AML-193 (cell line): ENCODE measurements around the gene TMEM30A.

ENCODE experiments used
- DNase-seq, 2 experiments: peaks; one replicate each; lab custom pipeline; 2025; lab: John Stamatoyannopoulos, UW

Gene TMEM30A

DNA sequence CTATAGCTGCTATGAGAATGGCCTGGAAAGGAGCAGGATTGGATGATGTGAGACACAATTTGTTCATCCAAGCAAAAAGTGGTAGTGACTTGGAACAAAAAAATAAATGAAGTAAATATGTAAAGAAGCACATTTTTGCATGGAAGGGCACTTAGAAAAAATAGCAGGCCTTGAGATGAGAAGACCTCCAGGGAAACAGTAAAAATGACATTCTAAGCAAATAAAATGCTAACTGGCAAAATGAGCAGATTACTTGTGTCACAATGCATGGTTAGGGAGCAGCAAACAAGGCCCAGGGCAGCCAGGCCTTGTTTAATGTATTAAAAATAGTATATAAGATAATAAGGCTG lies 21.2 kb downstream of the TMEM30A start:
- DNase-seq: no peak

DNA sequence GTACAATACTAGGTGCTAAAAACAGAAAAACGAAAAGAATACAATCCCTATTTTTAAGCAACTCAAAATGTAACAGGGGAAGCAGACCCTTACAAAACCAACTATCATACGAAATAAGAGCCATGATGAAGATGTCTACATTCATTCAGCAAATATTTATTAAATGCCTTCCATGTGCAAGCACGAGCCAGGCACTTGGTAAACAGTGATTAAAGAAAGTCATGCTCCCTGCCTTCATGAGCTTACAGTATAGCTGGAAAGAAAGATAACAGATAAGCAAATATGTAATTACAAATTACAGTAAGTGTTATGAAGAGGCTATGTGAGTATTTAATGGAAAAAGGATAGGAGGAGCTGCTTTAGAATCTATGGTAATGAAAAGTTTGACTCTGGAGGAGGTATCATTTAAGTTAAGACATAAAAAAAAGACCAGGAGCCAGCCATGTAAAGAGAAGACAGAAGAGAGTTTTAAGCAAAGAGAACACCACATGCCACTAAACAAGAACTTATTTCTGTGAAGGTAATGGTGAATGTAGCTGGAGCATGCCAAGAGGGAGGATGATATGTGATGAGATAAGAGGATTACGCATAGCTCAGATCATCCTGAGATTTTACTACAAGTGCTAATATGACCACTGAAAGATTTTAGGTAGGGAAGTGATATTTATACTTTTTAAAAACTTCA lies 21.7 kb downstream of the TMEM30A start:
- no peak for DNase-seq

DNA sequence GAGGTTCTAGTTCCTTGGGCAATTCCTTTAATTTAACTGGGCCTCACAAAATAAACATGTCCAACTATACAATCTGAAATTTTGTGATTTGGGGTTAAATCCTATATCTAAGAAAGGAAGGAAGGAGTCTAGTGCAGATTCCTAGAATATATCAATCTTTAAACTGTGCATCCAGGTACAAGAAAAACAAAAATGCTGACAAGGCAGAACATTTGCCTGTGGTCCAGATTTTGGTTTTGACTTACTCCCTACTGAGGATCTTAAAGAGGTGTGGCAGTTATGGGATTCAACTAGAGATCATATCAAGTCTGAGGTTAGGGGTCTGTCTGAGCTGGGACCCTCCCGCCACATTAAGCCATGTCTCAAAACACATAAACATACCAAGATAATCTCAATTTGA lies 23.3 kb downstream of the TMEM30A start:
- no peak for DNase-seq

DNA sequence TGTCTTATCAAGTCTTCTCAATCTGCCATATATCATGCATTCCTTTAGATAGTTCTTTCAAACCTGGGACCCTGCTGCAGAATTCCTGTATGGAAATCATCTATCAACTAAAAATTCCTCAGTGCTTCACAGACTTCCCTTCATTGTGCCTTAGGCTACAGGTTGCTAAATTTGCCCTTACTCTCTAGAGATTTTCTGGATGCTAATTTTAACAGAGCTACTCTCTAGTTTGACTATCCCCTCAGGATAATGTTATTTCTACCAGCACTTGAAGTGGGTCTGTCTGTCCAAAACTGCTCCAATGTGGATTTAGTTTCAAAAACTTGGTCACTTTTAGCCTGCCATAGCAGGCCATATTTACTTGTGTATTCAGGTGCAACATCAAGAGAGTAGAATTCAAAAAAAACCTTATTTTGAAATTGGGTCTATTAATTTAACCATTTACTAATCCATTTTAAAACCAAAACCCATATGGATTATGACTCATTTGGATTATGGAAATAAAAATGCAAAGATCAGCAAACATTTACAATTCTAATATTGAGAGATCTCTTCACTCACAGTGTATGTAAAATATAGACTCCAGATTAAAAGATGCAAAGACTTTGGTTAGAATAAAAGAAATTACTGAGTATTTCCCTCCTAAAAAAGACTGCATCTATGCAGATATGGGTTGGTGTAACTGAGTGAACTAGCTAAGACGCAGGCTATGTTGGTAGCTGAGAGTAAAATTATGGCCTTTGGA lies 27.1 kb downstream of the TMEM30A start:
- no peak for DNase-seq

DNA sequence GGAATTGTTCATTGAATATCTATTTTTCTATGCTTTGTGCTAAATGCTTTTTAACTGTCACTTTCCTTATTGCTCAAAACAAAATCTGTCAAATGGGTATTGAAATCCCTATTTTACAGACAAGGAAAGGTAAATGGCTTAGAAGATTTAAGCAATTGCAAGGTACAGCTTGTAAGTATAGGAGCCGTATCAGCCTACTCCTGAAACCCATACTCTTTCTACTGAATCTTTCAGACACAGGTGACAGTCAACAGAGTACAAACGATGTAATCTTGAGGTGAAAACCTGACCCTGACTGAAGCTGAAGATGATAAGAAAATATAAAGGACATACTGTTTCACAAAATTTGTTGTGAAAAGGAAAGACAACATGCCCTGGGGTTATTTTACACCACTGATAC lies 34.0 kb downstream of the TMEM30A start:
- no peak for DNase-seq

DNA sequence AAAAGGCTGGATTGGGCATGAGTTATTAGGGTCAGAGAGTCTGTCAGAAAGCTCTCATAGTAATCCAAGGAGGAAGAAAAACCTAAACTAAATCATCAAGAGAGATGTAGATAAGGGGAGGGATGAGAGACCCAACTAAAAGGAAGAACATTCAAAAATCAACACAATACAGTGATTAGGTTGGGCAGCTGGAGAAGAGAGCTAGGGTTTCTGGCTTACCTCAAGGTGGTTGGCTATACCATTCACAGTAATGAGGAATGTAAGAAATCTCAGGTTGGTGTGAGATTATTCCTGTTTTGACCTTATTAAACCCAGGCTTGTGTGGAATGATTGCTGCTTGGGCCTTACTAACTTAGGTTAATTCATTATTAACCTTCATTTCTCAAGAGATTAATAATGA lies 34.8 kb downstream of the TMEM30A start:
- DNase-seq: no peak

DNA sequence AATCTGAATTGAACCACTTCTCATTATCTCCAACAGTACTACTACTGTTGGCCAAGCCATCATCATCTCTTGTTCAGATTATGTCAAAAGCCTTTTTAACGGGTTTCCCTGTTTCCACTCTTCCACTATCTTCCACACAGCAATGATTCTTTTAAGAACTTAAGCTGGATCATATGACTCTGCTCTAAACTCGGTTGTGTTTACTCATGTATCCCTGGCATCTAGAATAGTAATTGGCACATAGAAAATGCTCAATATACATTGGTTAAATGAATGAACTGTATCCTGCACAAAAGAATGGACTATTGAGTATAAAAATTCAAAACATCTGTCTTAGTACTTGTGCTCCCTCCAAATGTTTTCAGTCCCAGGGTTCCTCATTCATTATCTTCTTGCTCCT lies 38.2 kb downstream of the TMEM30A start:
- no peak for DNase-seq

DNA sequence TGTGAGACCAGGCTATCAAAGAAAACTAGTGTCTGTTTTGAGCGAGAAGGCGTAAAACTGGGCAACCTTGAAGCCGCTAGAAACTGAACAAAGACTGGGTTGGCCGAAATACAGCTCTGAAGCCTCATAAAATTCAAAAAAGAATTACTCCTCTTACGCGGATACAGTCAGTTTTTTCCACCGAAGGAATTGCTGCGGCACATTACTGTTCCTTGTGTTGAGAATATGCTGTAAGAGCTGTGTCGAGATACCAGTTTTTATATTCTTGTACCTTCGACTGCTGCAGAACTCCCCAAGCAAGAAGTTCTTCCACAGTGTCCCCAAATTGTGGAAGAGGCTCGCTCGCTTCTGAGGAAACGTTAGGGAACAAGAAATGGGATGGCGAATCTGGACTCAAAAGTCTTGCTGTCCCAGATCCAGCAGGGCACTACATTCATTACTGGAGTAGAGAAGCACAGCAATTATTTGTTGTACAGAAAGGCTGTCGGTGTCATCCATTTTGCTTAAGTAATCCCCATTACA lies 40.5 kb downstream of the TMEM30A start:
- DNase-seq: peak in 1 of 2 experiments; percentile 26

DNA sequence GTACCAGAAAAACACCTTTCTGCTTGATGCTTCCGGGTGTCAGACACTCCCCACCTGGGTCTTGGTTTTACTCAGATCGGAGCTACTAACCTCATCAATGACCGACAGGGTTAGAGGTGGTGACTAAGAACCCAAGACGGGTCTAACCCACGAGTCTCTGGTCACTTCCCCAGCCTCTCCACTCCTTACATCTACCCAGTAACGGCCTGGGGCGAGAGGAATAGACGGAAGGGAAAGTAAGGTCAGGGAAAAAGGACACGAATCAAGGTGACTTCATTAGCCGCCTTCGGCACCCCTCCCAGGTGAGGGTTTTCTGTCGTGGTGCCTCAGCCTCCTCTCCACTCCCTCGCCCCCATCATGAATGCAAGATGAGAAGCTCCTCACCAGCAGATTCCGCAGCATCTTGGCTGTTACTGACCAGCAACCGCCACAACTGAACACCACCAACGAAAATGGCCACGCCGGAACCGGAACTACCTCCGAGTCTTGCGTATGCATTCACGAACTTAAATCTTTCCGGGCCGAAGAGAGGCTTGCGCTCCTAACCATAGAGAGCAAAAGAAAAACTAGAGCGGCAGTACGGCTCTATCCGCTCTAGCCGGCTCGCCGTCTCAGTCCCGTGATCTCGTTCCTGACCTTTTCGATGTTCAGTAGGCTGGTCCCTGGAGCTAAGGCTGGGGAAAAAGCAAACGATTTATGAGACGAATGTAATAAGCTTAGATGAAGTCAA lies 41.1 kb downstream of the TMEM30A start, which contains the start of gene COX7A2:
Gene COX7A2, minus strand, starts transcription at position 469 of the 730 bp plus-strand sequence. Its CDS starts 67 bp downstream, at position 402.
- peak; percentile 99 to 100 for DNase-seq

DNA sequence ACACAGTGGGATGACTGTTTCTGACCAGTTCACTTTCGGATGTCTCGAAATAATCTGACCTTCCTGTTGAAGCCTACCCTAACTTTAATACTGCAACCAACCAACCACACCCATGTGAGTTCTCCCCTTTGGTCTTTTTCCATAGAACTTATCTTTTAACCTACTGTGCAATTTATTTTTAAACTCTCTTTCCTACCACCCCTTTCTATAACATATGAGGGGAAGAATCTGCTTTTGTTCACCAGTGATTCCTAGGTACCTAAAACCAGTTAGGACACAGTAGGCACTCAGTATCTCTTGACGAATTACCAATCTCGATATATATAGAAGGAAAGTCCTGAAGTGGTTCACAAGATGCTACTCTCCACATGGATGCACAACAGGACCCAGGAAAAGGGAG lies 48.0 kb downstream of the TMEM30A start:
- DNase-seq: no peak

DNA sequence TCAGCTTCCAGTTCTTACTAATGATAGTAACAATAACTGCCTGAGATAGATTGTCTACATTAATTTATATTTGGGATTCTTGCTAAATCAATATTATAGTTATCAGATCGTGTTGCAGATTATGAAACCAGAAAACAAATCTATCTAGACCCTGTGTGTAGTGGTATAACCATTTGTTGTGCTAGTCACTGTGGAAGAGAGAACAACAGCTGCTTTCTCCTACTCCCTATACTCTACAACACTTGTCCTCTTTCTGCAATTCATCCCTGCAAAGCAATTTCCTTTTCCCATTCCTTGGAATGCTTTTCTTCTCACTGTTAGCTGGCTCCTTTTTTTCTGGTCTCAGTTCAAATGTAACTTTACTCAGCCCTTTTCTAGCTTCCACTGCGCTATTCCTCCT lies 49.3 kb downstream of the TMEM30A start:
- DNase-seq: no peak

DNA sequence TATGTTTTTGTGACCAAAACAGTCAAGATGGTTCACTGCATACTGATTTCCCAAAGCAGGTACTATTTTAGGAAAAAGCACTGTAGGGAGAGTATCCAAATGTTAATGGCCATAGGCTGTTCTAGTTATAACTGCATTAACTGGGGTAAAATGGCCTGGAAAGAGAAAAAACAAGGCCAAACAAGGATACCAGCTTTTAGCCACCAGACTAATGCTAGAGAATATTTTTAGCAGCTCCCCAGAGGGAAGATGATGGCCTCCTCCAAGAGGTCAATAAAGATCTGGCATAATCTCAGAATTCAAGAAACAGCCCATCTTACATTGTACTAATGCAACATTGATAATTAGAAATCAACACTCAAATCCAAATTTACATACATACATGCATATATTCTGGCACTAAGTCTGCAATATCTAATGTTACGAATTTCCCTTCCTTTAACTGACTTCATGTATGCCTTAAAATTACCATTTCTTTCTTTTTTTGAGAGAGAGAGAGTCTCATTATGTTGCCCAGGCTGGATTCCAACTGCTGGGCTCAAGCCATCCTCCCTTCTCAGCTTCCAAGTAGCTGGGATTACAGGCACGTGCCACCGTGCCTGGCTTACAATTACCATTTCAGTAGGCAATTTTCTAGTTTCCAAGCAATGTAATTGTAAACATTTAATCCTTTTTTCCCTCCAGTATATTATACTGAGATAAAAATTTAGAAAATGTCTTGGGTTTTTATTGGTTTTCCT lies 50.3 kb downstream of the TMEM30A start:
- DNase-seq: no peak

DNA sequence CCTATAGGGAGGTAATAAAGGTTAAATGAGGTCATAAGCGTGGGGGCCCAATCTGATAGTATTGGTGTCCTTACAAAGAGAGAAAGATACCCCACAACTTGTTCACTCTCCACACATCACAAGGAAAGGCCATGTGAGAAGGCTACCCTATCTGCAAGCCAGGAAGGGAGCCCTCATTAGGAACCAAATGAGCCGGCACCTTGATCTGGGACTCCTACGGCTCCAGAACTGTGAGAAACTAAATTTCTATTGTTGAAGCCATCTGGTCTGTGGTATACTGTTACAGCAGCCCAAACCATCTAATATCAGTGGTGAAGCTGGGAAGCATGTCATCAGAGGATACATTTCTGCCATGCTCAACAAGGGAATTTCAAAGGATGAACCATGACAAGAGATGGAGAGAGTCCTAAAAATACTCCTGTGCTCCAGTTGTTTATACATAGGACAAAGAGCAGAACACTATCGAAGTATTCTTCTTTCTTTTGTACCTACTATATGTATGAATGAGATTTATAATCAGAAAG lies 51.4 kb downstream of the TMEM30A start:
- no peak for DNase-seq

DNA sequence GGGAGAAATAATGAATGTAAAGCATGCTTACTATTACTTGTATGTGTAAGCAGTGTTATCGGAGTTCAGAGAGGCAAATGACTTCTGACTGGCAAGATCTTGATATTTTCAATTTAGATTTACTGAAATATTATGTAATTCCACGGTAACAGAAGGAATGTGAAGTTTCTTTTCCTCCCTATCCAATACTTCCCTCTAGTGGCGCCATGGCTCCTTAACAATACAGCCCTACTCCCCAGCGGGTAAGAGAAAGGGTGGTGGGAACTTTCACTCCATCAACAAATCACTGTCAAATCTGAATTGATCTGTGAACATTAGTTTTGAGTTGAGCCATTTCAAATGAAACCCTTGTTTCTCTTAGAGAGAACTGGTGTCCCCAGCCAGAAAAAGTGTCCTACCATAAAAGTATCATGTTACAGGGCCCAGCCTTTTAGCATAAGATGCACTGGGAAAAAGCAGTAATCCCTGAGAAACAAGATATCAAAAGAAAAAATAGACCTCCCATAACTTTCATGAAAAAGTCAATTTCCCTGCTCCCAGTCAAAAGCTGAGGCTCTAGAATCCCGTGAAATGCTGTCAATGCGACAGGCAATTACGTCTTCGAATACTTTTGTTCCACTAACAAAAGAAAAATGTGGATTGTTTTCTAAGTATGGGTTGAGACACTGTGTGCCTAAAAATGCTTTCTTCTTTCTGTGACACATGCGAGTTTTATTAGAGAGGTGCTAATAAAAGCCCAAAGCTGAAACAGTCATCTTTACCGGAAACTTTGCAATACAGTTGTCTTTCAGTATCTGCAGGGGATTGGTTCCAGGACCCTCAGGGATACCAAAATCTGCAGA lies 53.9 kb downstream of the TMEM30A start:
- DNase-seq: peak; percentile 38 to 50

DNA sequence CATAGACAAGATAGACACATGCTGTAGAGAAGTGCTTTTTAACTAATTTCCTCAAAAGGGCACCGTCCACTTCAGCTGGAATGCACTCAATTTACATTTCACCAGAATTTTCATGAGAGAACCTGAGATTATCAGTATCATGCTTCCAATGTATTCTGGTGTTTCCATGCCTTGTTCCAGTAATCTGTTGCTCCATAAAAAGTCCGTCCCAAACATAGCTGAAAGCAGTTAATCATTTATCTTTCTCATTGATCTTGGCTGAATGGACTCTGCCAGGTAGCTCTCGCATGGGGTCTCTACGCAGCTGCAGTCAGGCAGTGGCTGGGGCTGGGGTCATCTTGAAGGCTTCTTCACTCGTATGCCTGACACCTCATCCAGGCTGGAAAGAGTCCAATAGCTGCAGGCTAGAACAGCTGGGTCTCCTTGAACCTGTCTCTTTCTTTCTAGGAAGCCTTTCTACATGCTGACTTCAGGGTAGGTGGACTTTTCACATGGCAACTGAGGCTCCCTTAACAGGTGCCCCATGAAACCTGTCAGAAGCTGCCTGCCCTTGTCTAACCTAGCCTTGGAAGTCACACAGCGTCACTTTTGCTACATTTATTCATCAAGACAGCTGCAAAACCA lies 60.2 kb downstream of the TMEM30A start:
- DNase-seq: no peak

DNA sequence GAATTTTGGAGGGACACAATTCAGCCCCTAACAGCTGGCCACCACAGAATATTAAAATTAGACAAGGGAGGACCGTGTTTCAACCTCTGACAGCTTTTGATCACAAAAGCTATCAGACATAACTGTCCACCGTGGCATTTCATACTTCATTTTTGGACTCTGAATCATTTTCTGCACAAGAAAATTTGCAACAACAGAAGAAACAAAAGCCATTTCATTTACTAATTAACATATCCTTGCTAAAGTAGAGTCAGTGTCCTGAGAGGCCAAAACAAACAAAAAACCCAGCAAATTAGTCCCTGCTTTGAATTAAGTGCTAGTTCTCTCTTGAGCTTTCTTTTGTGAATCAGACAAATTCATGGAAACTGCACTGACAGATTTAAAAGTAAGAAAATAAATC lies 61.2 kb downstream of the TMEM30A start:
- no peak for DNase-seq

DNA sequence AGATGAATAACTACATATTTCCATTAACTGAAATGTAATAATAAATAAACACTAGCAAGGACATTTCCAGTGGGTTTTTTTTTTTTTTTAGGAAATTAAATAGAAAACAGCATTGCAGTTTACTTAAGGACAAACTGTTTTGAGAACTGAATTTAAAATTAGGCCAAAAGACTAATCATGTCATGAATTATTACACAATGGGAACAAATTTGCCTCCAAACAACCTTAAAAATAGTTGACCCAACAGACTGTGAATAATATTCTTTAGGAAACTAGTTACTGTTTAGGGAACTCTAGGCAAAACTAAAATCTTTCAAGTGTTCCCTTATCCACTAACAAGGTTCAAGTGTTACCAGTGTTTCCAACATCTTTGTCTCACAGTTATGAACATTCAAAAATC lies 62.3 kb downstream of the TMEM30A start:
- DNase-seq: no peak

DNA sequence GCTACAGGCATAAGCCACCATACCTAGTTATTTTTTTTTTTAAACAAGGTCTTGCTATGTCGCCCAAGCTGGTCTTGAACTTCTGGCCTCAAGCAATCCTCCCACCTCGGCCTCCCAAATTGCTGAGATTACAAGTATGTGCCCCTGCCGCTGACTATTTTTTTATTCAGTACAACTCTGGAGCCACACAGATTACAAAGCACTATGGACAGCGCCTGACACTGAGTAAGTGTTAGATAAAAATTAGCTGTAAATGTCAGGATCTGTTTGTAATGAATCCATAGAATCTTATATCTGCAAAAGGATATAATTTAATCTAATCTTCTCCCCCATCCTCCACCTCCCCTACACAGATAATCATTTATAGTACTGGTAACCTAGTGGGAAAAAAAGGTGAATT lies 63.5 kb downstream of the TMEM30A start:
- DNase-seq: no peak

DNA sequence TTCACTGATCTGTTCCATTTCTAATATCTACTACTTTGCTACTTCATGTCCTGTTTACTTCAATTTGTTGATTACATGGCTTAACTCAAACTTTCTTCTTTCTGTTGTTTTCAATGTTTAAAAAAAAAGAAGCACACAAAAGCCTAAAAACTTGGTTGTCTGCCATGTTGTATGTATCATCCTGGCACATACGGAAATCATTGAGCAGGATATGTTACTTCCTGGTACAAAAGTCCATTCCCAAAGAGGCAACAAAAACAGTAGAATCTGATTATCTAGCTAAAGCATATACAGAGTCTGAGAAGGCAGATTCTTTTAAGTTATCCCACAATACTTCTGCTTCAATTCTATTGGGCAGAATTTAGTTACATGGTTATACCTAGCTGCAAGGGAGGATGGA lies 64.2 kb downstream of the TMEM30A start:
- DNase-seq: no peak

DNA sequence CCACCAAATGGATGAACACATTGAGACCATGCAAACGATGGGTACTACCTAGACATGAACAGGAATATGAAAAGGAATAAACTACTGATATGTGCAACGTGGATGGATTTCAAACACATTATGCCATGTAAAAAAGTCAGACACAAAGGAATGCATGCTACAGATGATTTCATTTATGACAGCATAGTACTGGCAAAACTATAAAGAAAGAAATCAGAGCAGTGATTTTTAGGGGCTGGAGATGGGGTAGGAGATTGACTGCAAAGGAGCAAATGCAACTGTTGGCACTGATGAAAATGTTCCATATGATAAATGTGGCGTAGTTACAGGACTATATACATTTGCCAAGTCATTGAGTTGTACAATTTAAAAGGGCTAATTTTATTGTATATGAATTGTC lies 65.3 kb downstream of the TMEM30A start:
- no peak for DNase-seq
